Trophoblast cell (in vitro differentiated cells and primary cell): ENCODE measurements around the gene SLC38A8.

Experiments
- DNase-seq, 2 donors: peaks; one replicate each; pipeline ENCODE4 v3.0.0-alpha.2; 2016
- H2AFZ ChIP-seq: 2 replicates; pipeline ENCODE4 v1.6.1; 2013; ENCODE audit warnings: low read length, moderate library complexity, mild to moderate bottlenecking; ENCODE audit not compliant: insufficient read depth, poor library complexity
- H2AK5ac ChIP-seq: 2 replicates; pipeline ENCODE4 v1.6.1; 2013; ENCODE audit warnings: mild to moderate bottlenecking, low read length
- H2BK120ac ChIP-seq: 2 replicates; pipeline ENCODE4 v1.6.1; 2013; ENCODE audit warnings: low read length, mild to moderate bottlenecking, moderate library complexity; ENCODE audit not compliant: insufficient read depth, poor library complexity
- H2BK12ac ChIP-seq: 2 replicates; pipeline ENCODE4 v1.6.1; 2013; ENCODE audit warnings: mild to moderate bottlenecking, low read length, moderate library complexity
- H2BK5ac ChIP-seq: 2 replicates; pipeline ENCODE4 v1.6.1; 2013; ENCODE audit warnings: low read length, low read depth, moderate library complexity, mild to moderate bottlenecking; ENCODE audit not compliant: poor library complexity
- H3K14ac ChIP-seq: 2 replicates; pipeline ENCODE4 v1.6.1; 2013; ENCODE audit warnings: mild to moderate bottlenecking, low read length
- H3K18ac ChIP-seq: 2 replicates; pipeline ENCODE4 v1.6.1; 2013; ENCODE audit warnings: mild to moderate bottlenecking, low read length
- H3K23ac ChIP-seq: 2 replicates; pipeline ENCODE4 v1.6.1; 2013; ENCODE audit warnings: low read length
- H3K27ac ChIP-seq: 2 replicates; pipeline ENCODE4 v1.5.1; 2013; ENCODE audit warnings: low read depth, mild to moderate bottlenecking, inconsistent platforms, low read length, moderate library complexity
- H3K27me3 ChIP-seq: 2 replicates; pipeline ENCODE4 v1.6.1; 2013; ENCODE audit warnings: inconsistent platforms, mild to moderate bottlenecking, low read length, moderate library complexity; ENCODE audit not compliant: insufficient read depth
- H3K36me3 ChIP-seq, 2 experiments: 1 replicate in 1 of 2; 2 replicates in 1 of 2; pipeline ENCODE4 v1.6.1; 2013; ENCODE audit warnings: low read length in 2 of 2, mild to moderate bottlenecking in 2 of 2, moderate library complexity in 1 of 2; ENCODE audit not compliant: insufficient read depth in 2 of 2, control insufficient read depth in 1 of 2
- H3K4ac ChIP-seq: 2 replicates; pipeline ENCODE4 v1.6.1; 2013; ENCODE audit warnings: low read depth, mild to moderate bottlenecking, low read length, moderate library complexity
- H3K4me1 ChIP-seq, 2 experiments: 1 replicate in 1 of 2; 2 replicates in 1 of 2; pipeline ENCODE4 v1.6.1; 2013; ENCODE audit warnings: low read length in 2 of 2, mild to moderate bottlenecking in 2 of 2, moderate library complexity in 1 of 2; ENCODE audit not compliant: insufficient read depth in 2 of 2, control insufficient read depth in 1 of 2
- H3K4me2 ChIP-seq: 2 replicates; pipeline ENCODE4 v1.6.1; 2013; ENCODE audit warnings: inconsistent platforms, mild to moderate bottlenecking, low read length, moderate library complexity
- H3K4me3 ChIP-seq: 2 replicates; pipeline ENCODE4 v1.5.1; 2013; ENCODE audit warnings: mild to moderate bottlenecking, low read depth, low read length, inconsistent platforms
- H3K79me1 ChIP-seq: one replicate; pipeline ENCODE4 v1.6.1; 2013; ENCODE audit warnings: low read length
- H3K79me2 ChIP-seq: 2 replicates; pipeline ENCODE4 v1.6.1; 2013; ENCODE audit warnings: low read length, mild to moderate bottlenecking; ENCODE audit not compliant: control insufficient read depth, insufficient read depth, poor library complexity
- H3K9ac ChIP-seq: 2 replicates; pipeline ENCODE4 v1.6.1; 2013; ENCODE audit warnings: mild to moderate bottlenecking, low read length
- H3K9me3 ChIP-seq: 2 replicates; pipeline ENCODE4 v1.6.1; 2013; ENCODE audit warnings: low read depth, mild to moderate bottlenecking, control low read depth, inconsistent platforms, low read length; ENCODE audit not compliant: insufficient read depth
- H4K12ac ChIP-seq: 2 replicates; pipeline ENCODE4 v1.6.1; 2013; ENCODE audit warnings: low read depth, mild to moderate bottlenecking, low read length, moderate library complexity
- H4K8ac ChIP-seq: 2 replicates; pipeline ENCODE4 v1.6.1; 2013; ENCODE audit warnings: low read depth, mild to moderate bottlenecking, low read length, moderate library complexity
- H4K91ac ChIP-seq: one replicate; pipeline ENCODE4 v1.6.1; 2013; ENCODE audit warnings: low read depth, mild to moderate bottlenecking, low read length, moderate library complexity
- WGBS: extraction: QIAGEN DNeasy Blood & Tissue Kit; methylation state at CpG from one replicate; pipeline ENCODE4 v1.1.7; 2013; ENCODE audit warnings: missing lambda C conversion rate; ENCODE audit not compliant: insufficient read length, insufficient coverage; ENCODE audit errors: extremely low coverage; 5-methylcytosine and 5-hydroxymethylcytosine counted together

The SLC38A8 gene

DNA sequence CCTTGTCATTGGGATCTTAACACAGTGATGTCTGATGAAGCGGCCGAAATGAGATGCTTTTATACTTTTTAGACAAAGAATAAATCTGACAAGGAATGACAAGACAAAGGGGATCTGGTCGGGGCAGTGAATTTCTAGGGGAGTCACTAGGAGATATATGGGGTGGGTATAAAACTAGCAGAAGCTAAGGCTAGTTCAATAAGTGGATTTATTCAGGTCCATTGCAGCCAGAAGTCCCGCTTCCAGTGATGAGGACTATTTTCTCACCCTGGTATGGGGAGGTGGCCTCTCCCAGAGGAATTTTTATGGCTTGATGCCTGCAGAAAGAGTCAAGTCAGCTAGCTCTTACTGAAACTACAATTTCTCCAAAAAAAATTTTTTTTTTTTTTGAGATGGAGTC lies 23.9 kb downstream of the SLC38A8 start:
- H3K9ac ChIP-seq = no peak overlapping the region
- H4K8ac ChIP-seq = no peak overlapping the region
- H3K18ac ChIP-seq = no peak overlapping the region
- H4K91ac ChIP-seq = no peak overlapping the region
- no peaks in the 10 kb centered on the region for H3K79me1 ChIP-seq
- H3K4me2 ChIP-seq = no peak overlapping the region
- H2AFZ ChIP-seq = no peak overlapping the region
- no peaks in the 10 kb centered on the region for H3K27me3 ChIP-seq
- no peak overlapping the region for H3K27ac ChIP-seq
- H3K14ac ChIP-seq = no peak overlapping the region
- no peaks in the 10 kb centered on the region for H3K36me3 ChIP-seq
- no peak overlapping the region for H4K12ac ChIP-seq
- WGBS = no CpG with 5 or more reads among the region's 4 CpGs
- no peaks in the 10 kb centered on the region for H3K4me1 ChIP-seq
- peaks cover 16% of the 10 kb centered on the region for H3K9me3 ChIP-seq
- H3K23ac ChIP-seq = no peak overlapping the region
- no peak overlapping the region for H3K4me3 ChIP-seq
- no peak overlapping the region for H2BK12ac ChIP-seq
- H2BK120ac ChIP-seq = no peak overlapping the region
- no peak overlapping the region for H2BK5ac ChIP-seq
- no peak for DNase-seq
- no peaks in the 10 kb centered on the region for H3K79me2 ChIP-seq
- no peak overlapping the region for H2AK5ac ChIP-seq
- H3K4ac ChIP-seq = no peak overlapping the region

DNA sequence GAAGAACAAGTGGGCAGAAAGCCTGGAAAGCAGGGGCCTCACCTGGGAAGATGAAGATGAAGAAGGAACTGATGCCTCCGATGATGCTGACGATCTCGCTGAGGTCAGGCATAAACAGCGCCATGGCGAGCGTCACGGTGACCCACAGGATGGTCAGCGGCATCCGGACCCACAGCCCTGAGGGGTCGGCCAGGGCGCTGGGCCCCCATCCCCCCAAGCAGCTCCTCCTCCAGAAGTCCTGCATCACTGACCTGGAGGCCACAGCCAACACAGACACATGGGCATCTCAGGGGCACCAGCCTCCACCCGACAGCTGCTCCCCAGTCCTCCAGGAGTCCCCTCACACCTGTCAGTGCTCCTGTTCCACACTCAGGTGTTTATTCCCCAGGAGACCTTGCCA lies 26.1 kb downstream of the SLC38A8 start:
- Histone ChIP-seq H4K12ac (no peak overlapping the region), H3K4me2 (no peak overlapping the region), H3K9me3 (peaks cover 11% of the 10 kb centered on the region), H3K79me2 (no peaks in the 10 kb centered on the region), H2AK5ac (no peak overlapping the region), H4K8ac (no peak overlapping the region), H3K4ac (no peak overlapping the region), H3K4me1 (no peaks in the 10 kb centered on the region), H3K79me1 (no peaks in the 10 kb centered on the region), H2BK12ac (no peak overlapping the region), H2BK5ac (no peak overlapping the region), H2BK120ac (no peak overlapping the region), H4K91ac (no peak overlapping the region), H3K9ac (no peak overlapping the region), H3K14ac (no peak overlapping the region), H3K27ac (no peak overlapping the region), H3K27me3 (no peaks in the 10 kb centered on the region), H2AFZ (no peak overlapping the region), H3K23ac (no peak overlapping the region), H3K18ac (no peak overlapping the region), H3K36me3 (no peaks in the 10 kb centered on the region), H3K4me3 (no peak overlapping the region)
- DNase-seq = no peak
- no CpG with 5 or more reads among the region's 12 CpGs for WGBS

DNA sequence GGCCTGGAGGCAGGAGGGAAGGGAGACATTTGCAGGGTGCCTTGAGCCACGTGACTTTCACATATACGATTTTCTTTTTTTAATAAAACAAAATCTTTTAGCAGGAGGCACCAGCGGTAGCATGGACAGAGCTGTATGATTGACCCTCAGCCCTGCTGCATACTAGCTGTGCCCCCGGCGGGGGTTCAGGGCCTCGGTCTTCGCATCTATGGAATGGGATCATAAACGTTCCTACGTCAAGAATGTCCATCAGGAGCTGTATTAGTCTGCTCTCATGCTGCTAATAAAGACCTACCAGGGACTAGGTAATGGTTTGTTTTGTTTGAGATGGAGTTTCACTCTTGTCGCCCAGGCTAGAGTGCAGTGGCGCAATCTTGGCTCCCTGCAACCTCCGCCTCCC lies 27.2 kb downstream of the SLC38A8 start:
- H2AFZ ChIP-seq = no peak overlapping the region
- no peak overlapping the region for H3K9ac ChIP-seq
- no peak overlapping the region for H2BK12ac ChIP-seq
- H3K4me2 ChIP-seq = no peak overlapping the region
- no CpG with 5 or more reads among the region's 12 CpGs for WGBS
- H3K4me1 ChIP-seq = no peaks in the 10 kb centered on the region
- H3K4me3 ChIP-seq = no peak overlapping the region
- DNase-seq = no peak
- peaks cover 8% of the 10 kb centered on the region for H3K9me3 ChIP-seq
- no peak overlapping the region for H3K4ac ChIP-seq
- H3K79me1 ChIP-seq = no peaks in the 10 kb centered on the region
- no peak overlapping the region for H2BK120ac ChIP-seq
- no peak overlapping the region for H4K91ac ChIP-seq
- H3K36me3 ChIP-seq = no peaks in the 10 kb centered on the region
- no peak overlapping the region for H3K14ac ChIP-seq
- no peaks in the 10 kb centered on the region for H3K79me2 ChIP-seq
- no peak overlapping the region for H2BK5ac ChIP-seq
- no peak overlapping the region for H3K27ac ChIP-seq
- H4K12ac ChIP-seq = no peak overlapping the region
- H3K23ac ChIP-seq = no peak overlapping the region
- no peak overlapping the region for H3K18ac ChIP-seq
- no peak overlapping the region for H4K8ac ChIP-seq
- H2AK5ac ChIP-seq = no peak overlapping the region
- H3K27me3 ChIP-seq = no peaks in the 10 kb centered on the region

DNA sequence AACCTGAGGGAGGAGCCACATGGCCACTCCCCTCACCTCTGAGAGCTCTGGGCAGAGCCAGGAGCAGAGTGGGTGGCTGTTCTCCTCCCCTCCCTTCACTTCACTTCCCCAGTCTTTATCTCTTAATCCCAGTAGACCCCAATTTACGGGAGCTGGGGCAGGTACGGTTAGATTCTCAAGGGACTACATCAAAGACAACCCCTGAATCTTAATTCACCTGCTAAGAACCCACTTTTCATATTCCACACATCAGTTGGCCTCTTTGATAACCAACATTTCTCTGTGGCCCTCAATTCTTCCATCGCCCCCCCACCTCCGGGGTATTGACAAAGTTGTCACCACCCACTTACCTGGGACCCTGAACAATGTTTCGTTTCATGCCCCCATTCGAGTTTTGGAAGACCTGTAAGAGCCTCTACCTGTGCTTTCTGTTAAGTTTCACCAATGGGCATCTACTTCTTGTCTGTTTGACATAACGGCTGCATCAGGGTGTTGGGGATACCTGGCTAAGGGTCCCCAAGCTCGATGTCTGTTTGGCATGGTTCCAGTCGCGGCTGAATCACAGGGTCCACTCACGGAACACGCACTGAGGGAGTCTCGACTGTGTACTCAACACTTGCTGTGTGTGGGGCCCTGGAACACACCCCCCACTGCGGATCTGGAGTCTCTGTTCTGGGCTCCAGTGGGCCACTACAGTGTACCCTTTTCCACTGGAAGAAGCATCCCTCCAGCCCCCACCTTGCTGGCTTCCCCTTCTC lies 27.8 kb downstream of the SLC38A8 start:
- H4K12ac ChIP-seq = no peak overlapping the region
- no CpG with 5 or more reads among the region's 14 CpGs for WGBS
- no peak overlapping the region for H2AFZ ChIP-seq

More for the DNA sequence above, 27.8 kb downstream of the SLC38A8 start:
- H3K79me1 ChIP-seq = no peaks in the 10 kb centered on the region
- no peaks in the 10 kb centered on the region for H3K4me1 ChIP-seq
- H3K23ac ChIP-seq = no peak overlapping the region
- H2BK120ac ChIP-seq = no peak overlapping the region
- H2BK5ac ChIP-seq = no peak overlapping the region
- H3K79me2 ChIP-seq = no peaks in the 10 kb centered on the region
- no peak overlapping the region for H2BK12ac ChIP-seq
- H4K91ac ChIP-seq = no peak overlapping the region
- H3K27me3 ChIP-seq = no peaks in the 10 kb centered on the region
- no peak overlapping the region for H3K14ac ChIP-seq
- no peak overlapping the region for H3K4me3 ChIP-seq
- H3K9me3 ChIP-seq = peaks cover 2% of the 10 kb centered on the region
- no peak overlapping the region for H3K4ac ChIP-seq
- DNase-seq = no peak
- H3K18ac ChIP-seq = no peak overlapping the region
- no peak overlapping the region for H3K4me2 ChIP-seq
- no peak overlapping the region for H3K27ac ChIP-seq
- H3K9ac ChIP-seq = no peak overlapping the region
- H4K8ac ChIP-seq = no peak overlapping the region
- no peaks in the 10 kb centered on the region for H3K36me3 ChIP-seq
- no peak overlapping the region for H2AK5ac ChIP-seq
